ENCODE results near the gene SERPINA9.

The SERPINA9 gene

GRCh38 chr14:94501588-94502516 lies 25.9 kb upstream of the SERPINA9 start:
- TF ChIP-seq CTCF (IDR thresholded peaks at IDR 0.05) = no peak
- H3K27ac ChIP-seq = no peak overlapping the region
- no peak overlapping the region for H3K4me3 ChIP-seq
- no peak for DNase-seq (ENCODE audit: low spot score)

GRCh38 chr14:94500264-94500663 lies 24.3 kb upstream of the SERPINA9 start:
- TF ChIP-seq CTCF (IDR thresholded peaks at IDR 0.05) = no peak
- DNase-seq (ENCODE audit: low spot score) = no peak
- H3K27ac ChIP-seq = no peak overlapping the region
- no peak overlapping the region for H3K4me3 ChIP-seq

GRCh38 chr14:94499673-94500072 lies 23.7 kb upstream of the SERPINA9 start:
- no peak for TF ChIP-seq CTCF (IDR thresholded peaks at IDR 0.05)
- Histone ChIP-seq H3K4me3 (no peak overlapping the region), H3K27ac (no peak overlapping the region)
- DNase-seq (ENCODE audit: low spot score) = no peak

- Histone ChIP-seq H3K27ac (no peak overlapping the region), H3K4me3 (no peak overlapping the region)
- no peak for DNase-seq (ENCODE audit: low spot score)
- TF ChIP-seq CTCF (IDR thresholded peaks at IDR 0.05) = no peak
These were observed 22.2 kb upstream of the SERPINA9 start for GRCh38 chr14:94498215-94498614.

GRCh38 chr14:94494085-94494484 lies 18.1 kb upstream of the SERPINA9 start:
- Histone ChIP-seq H3K4me3 (no peak overlapping the region), H3K27ac (no peak overlapping the region)
- DNase-seq (ENCODE audit: low spot score) = no peak
- no peak for TF ChIP-seq CTCF (IDR thresholded peaks at IDR 0.05)

- DNase-seq (ENCODE audit: low spot score) = no peak
- no peak for TF ChIP-seq CTCF (IDR thresholded peaks at IDR 0.05)
- Histone ChIP-seq H3K4me3 (no peak overlapping the region), H3K27ac (no peak overlapping the region)
These were observed 15.5 kb upstream of the SERPINA9 start for GRCh38 chr14:94491511-94491910.

GRCh38 chr14:94489336-94489735 lies 13.3 kb upstream of the SERPINA9 start:
- no peak for DNase-seq (ENCODE audit: low spot score)
- TF ChIP-seq CTCF (IDR thresholded peaks at IDR 0.05) = no peak
- H3K27ac ChIP-seq = no peak overlapping the region
- no peak overlapping the region for H3K4me3 ChIP-seq

All from coronary artery (tissue), 2 donors.